HK-2 (cell line): Measurements from ENCODE around the gene CHRNE.

Source experiments
- DNase-seq: peaks from one replicate; pipeline ENCODE4 v3.0.0-alpha.2; 2018; ENCODE audit not compliant: unreplicated experiment

CHRNE gene

DNA sequence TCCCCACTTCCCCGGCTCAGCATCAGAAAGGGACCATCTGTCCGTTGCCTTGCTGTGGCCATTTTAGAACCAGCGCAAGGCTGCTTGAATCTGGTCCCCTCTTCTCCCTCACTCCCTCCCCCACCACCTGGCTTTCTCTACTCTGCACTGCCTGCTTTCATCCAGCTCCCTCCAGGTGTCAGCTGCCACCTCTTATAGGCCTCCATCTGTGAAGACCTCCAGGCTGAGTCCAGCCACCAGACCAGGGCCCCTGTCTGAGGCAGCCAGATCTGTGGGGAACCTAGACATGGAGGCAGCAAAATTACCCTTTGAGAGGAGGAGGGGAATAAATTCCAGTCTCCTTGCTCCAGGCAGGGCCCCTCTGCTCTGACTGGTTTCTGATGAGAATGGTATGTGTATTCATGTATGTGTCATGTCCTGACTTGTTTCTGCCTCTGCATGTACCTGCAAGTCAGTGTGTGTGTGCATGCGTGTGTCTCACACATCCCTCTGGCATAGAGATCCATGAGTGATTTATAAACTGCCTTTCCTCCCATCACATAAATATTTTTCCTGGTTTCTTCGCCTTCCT lies 48.7 kb downstream of the CHRNE start:
- DNase-seq: no peak

DNA sequence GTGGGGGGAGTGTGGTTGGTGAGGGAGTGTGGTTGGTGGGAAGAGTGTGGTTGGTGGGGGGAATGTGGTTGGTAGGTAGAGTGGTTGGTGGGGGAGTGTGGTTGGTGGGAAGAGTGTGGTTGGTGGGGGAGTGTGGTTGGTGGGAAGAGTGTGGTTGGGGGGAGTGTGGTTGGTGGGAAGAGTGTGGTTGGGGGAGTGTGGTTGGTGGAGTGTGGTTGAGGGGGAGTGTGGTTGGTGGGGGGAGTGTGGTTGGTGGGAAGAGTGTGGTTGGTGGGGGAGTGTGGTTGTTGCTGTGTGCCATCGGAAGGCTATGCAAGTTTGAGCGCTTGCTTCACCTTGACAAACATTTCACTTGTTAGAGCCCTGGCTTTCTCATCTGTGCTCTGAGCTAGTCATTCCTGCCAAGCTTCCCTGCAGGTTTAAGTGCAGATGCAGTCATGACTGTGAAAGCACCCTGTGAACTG lies 49.7 kb downstream of the CHRNE start:
- DNase-seq: no peak

DNA sequence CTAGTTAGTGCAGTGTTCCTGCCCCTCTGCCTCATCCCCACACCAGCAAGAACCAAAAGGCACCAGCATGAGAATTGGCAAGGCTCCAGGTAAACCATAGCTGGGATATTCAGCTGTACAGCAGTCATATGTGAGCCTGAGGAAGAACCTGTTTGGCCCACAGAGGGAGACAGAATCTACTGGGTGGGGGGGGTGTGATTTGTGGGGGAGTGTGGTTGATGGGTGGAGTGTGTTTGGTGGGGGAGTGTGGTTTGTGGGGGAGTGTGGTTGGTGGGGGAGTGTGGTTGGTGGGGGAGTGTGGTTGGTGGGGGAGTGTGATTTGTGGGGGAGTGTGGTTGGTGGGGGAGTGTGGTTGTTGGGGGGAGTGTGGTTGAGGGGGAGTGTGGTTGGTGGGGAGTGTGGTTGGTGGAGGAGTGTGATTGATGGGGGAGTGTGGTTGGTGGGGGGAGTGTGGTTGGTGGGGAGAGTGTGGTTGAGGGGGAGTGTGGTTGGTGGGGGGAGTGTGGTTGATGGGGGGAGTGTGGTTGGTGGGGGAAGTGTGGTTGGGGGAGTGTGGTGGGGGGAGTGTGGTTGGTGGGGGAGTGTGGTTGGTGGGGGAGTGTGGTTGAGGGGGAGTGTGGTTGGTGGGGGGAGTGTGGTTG lies 50.2 kb downstream of the CHRNE start:
- DNase-seq: no peak

DNA sequence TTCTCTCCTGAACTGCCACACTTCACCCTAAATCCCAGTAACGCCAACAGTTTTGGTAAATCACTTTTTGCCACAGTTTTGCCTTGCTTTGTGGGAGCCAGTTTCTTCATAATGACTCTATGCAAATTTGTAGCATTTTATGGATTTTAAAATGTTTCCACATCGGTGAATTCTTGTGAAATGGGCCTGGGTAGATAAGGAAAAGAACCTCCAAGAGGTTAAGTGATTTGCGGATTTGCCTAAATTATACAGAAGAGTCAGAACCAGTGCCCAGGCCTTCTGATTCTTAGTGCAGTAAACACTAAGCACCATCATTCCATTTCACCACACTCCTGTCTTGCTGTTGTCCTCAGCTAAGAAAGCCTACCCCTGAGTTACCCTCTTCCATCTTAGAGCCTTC lies 51.8 kb downstream of the CHRNE start:
- no peak for DNase-seq

DNA sequence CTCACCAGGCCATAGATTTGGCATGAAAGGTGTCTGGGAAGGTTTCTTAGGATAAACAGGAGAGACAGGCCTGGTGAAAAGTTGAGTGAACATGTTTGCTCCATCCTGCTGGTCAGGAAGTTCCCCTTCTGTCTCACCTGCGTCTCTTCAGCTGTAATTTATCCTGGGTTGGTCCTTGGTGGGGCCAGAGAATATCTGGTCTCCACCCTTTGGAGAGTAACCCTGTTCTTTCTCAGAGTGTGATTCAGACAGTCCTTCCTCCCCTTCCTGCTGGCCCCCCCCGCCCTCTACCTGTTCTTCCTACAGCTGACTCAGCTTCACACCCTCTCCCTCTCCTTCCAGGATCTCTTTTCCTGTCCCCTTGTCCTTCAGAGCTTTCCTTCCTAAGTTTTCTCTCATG lies 52.7 kb downstream of the CHRNE start:
- DNase-seq: peak; percentile 34

DNA sequence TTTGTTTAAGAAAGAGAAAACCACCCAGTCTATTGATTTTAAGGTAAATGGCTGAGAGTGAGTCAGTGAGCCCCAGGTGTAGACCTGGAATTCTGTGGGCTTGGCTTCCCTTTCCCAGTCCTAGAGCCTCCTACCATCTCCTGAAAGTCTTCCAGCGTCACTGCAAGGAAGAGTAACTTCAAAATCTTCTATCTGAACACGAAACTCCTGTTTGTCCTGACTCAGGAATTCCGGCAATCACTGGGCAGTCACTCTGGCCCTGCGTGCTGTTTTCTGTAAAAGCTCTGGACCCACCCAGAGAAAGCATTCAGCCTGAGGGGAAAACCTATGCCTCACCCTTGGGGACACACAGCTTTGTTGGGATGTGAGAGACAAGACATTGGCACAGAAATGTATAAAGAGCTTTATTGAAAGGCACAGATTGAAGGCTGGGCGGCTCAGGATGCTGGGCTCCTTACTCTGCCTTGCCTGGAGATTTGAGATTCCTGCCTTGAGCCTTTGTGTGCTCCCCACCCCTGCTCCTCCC lies 53.8 kb downstream of the CHRNE start:
- DNase-seq: no peak
